Naive thymus-derived CD4-positive, alpha-beta T cell (primary cell): ENCODE measurements around the gene SACS. TPM values are rescaled to one million over a fixed set of nuclear protein-coding genes. Genes with fewer than 3 reads are reported as not detected.
"Not testable (repeated sequence)": the region's sequence is repeated elsewhere in the genome, so short reads cannot be mapped to it uniquely, and the experiment has no call there.

ENCODE experiments used
- ATAC-seq: fragments of 150-1000 bp; cut with Tn5 transposase; 2 replicates; pipeline ENCODE4 v1.10.0; 2021; ENCODE audit warnings: mild to moderate bottlenecking, moderate library complexity
- CTCF ChIA-PET: fragments of 350-600 bp; sonication (Branson Sonifier 250); formaldehyde crosslinking; loops from one replicate; lab custom pipeline; 2021; ENCODE audit warnings: antibody characterized with exemption; lab: Charles Lee
- POLR2A ChIA-PET: fragments of 350-600 bp; sonication (Branson Sonifier 250); formaldehyde crosslinking; loops from one replicate; lab custom pipeline; 2021; ENCODE audit warnings: antibody characterized with exemption, inconsistent platforms; lab: Charles Lee
- DNase-seq, 9 donors: peaks; one replicate each; pipeline versions ENCODE4 v3.0.0 to v3.0.0-alpha.2; 2020 to 2022; ENCODE audit warnings: mixed read lengths in 1 of 9
- H3K27ac ChIP-seq: one replicate; pipeline ENCODE4 v1.7.0; 2013; ENCODE audit warnings: mild to moderate bottlenecking, low read depth, low read length, moderate library complexity
- H3K27me3 ChIP-seq, 2 donors: one replicate each; pipeline ENCODE4 v1.7.0; 2013; ENCODE audit warnings: low read length in 2 of 2, mild to moderate bottlenecking in 2 of 2, moderate library complexity in 2 of 2; ENCODE audit not compliant: control insufficient read depth in 2 of 2, insufficient read depth in 2 of 2
- H3K36me3 ChIP-seq, 3 experiments: 1 replicate in 2 of 3; 2 replicates in 1 of 3; pipeline ENCODE4 v1.7.0; 2013; ENCODE audit warnings: low read length in 3 of 3, mild to moderate bottlenecking in 3 of 3, moderate library complexity in 1 of 3; ENCODE audit not compliant: insufficient read depth in 3 of 3, control insufficient read depth in 2 of 3
- H3K4me1 ChIP-seq, 2 donors: one replicate each; pipeline ENCODE4 v1.7.0; 2013; ENCODE audit warnings: low read length in 2 of 2, mild to moderate bottlenecking in 2 of 2, moderate library complexity in 1 of 2; ENCODE audit not compliant: control insufficient read depth in 2 of 2, insufficient read depth in 2 of 2
- H3K4me3 ChIP-seq: 2 replicates; pipeline ENCODE4 v1.7.0; 2013; ENCODE audit warnings: mild to moderate bottlenecking, low read length
- H3K9me3 ChIP-seq, 3 experiments: 1 replicate in 2 of 3; 2 replicates in 1 of 3; pipeline ENCODE4 v1.7.0; 2013; ENCODE audit warnings: low read length in 3 of 3; ENCODE audit not compliant: control insufficient read depth in 2 of 3
- H3K27ac Mint-ChIP-seq, 9 donors: one replicate each; pipeline ENCODE4 v1.8.0; 2020 to 2022; ENCODE audit warnings: mixed read lengths in 9 of 9, mild to moderate bottlenecking in 8 of 9, moderate library complexity in 5 of 9, inconsistent platforms in 2 of 9
- H3K27me3 Mint-ChIP-seq, 5 donors: one replicate each; pipeline ENCODE4 v1.8.0; 2021 to 2022; ENCODE audit warnings: mixed read lengths in 5 of 5, mild to moderate bottlenecking in 1 of 5
- H3K36me3 Mint-ChIP-seq, 5 donors: one replicate each; pipeline ENCODE4 v1.8.0; 2020 to 2022; ENCODE audit warnings: mixed read lengths in 5 of 5, mild to moderate bottlenecking in 3 of 5, inconsistent platforms in 1 of 5
- H3K4me1 Mint-ChIP-seq, 7 donors: one replicate each; pipeline ENCODE4 v1.8.0; 2020 to 2022; ENCODE audit warnings: mixed read lengths in 7 of 7, mild to moderate bottlenecking in 3 of 7, inconsistent platforms in 1 of 7
- H3K4me3 Mint-ChIP-seq, 10 donors: one replicate each; pipeline ENCODE4 v1.8.0; 2020 to 2022; ENCODE audit warnings: mild to moderate bottlenecking in 10 of 10, mixed read lengths in 10 of 10, moderate library complexity in 6 of 10, inconsistent platforms in 2 of 10
- H3K9me3 Mint-ChIP-seq, 11 donors: one replicate each; pipeline ENCODE4 v1.8.0; 2020 to 2022; ENCODE audit warnings: mixed read lengths in 11 of 11, mild to moderate bottlenecking in 4 of 11, inconsistent platforms in 1 of 11, moderate library complexity in 1 of 11
- intact Hi-C, 2 donors: fragments of 100-400 bp; cut with micrococcal nuclease; formaldehyde crosslinking; loops; one replicate each; pipeline ENCODE4 v1.15.1; 2023
- polyA plus RNA-seq, 2 donors: library from polyadenylated mRNA; unstranded; fragments of 300-500 nt; fragmentation: Illumina TruSeq; gene quantifications; one replicate each; pipeline ENCODE4 v1.2.3, GENCODE V29; 2021
- total RNA-seq, 6 experiments: library from RNA in 5 of 6; stranded (reverse) in 5 of 6; gene quantifications; 1 replicate in 5 of 6; 2 replicates in 1 of 6; pipeline ENCODE4 v1.2.3 and lab custom pipeline; 2021 to 2026

SACS gene
- total and polyA plus RNA-seq, 7 experiments from 2014 or later: 3.7 to 31.7 (median 13.3) TPM

- ATAC-seq (no peak), DNase-seq (no peak)
- H3K36me3 Mint-ChIP-seq: no peaks in the 10 kb centered on the region
- H3K4me3 Mint-ChIP-seq: no peak overlapping the region
- no peak overlapping the region for H3K27ac Mint-ChIP-seq
- Histone ChIP-seq H3K27ac (no peak overlapping the region), H3K4me1 (no peaks in the 10 kb centered on the region), H3K36me3 (no peaks in the 10 kb centered on the region), H3K9me3 (no peaks in the 10 kb centered on the region), H3K4me3 (no peak overlapping the region), H3K27me3 (no peaks in the 10 kb centered on the region)
- H3K4me1 Mint-ChIP-seq: no peaks in the 10 kb centered on the region
- H3K27me3 Mint-ChIP-seq: peaks cover 0 to 5% (median 0%) of the 10 kb centered on the region in 5 donors
- intact Hi-C loops: no loop called here
- CTCF ChIA-PET: no interaction called here
- POLR2A ChIA-PET: no interaction called here
- no peaks in the 10 kb centered on the region for H3K9me3 Mint-ChIP-seq
Observed at GRCh38 chr13:23418776-23419683, 14.5 kb downstream of the SACS start.

DNA sequence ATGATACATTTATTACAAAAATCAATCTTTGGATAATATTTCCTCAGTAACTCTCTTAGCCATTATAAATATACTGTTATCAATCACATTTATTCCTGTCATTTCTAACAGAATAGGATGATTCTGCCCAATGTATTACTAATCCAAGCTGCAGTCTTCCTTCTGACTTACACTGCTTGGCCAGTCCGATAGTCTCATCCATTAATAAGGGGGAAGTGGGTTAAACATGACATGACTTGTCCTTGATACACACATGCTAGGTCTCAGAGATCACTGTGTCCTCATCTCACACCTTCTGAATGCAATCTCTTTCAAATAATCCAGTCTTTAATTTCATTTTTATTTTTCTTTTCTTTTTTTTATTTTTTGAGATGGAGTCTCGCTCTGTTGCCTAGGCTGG, 18.8 kb downstream of the SACS start:
- Mint-ChIP-seq H3K9me3 (no peaks in the 10 kb centered on the region), H3K27me3 (peaks cover 4 to 16% (median 6%) of the 10 kb centered on the region in 5 donors), H3K4me1 (no peaks in the 10 kb centered on the region), H3K36me3 (no peaks in the 10 kb centered on the region), H3K4me3 (no peak overlapping the region), H3K27ac (no peak overlapping the region)
- Histone ChIP-seq H3K27me3 (no peaks in the 10 kb centered on the region), H3K4me1 (no peaks in the 10 kb centered on the region), H3K36me3 (no peaks in the 10 kb centered on the region), H3K4me3 (no peak overlapping the region), H3K9me3 (no peaks in the 10 kb centered on the region), H3K27ac (no peak overlapping the region)
- intact Hi-C loops: no loop called here
- POLR2A ChIA-PET: no interaction called here
- ATAC-seq (no peak), DNase-seq (no peak)
- CTCF ChIA-PET: no interaction called here

DNA sequence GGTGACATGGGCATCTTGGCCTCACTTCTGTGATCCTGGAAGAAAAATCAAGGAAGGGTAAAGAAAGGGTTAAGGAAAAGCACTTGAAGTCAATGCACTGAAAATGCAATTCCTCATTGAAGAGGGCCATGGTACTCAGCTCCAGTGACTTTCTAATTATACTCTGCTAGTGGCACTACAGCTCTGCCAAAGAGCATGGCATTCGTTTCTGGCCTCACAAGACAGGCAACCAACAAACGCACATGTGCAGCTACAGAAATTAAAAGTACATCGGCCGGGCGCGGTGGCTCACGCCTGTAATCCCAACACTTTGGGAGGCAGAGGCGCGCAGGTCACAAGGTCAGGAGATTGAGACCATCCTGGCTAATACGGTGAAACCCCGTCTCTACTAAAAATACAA, 21.8 kb downstream of the SACS start:
- Histone ChIP-seq H3K27me3 (no peaks in the 10 kb centered on the region), H3K4me3 (no peak overlapping the region), H3K27ac (no peak overlapping the region), H3K4me1 (no peaks in the 10 kb centered on the region), H3K9me3 (no peaks in the 10 kb centered on the region), H3K36me3 (no peaks in the 10 kb centered on the region)
- Mint-ChIP-seq H3K36me3 (no peaks in the 10 kb centered on the region), H3K9me3 (peaks cover 0 to 2% (median 0%) of the 10 kb centered on the region in 11 donors), H3K27ac (no peak overlapping the region), H3K4me3 (no peak overlapping the region), H3K27me3 (peaks cover 4 to 17% (median 6%) of the 10 kb centered on the region in 5 donors), H3K4me1 (peaks cover 0 to 3% (median 0%) of the 10 kb centered on the region in 7 donors)
- intact Hi-C loops: no loop called here
- no peak for DNase-seq
- ChIA-PET POLR2A (no interaction called here), CTCF (interaction anchor here (0.6 kb wide), 1 partner anchor 1631 kb away, joined by 3 read pairs; no protein-coding TSS in a partner anchor)
- ATAC-seq: no peak

GRCh38 chr13:23411220-23411619, 22.3 kb downstream of the SACS start:
- Histone ChIP-seq H3K4me3 (no peak overlapping the region), H3K27me3 (no peaks in the 10 kb centered on the region), H3K9me3 (no peaks in the 10 kb centered on the region), H3K36me3 (no peaks in the 10 kb centered on the region), H3K4me1 (no peaks in the 10 kb centered on the region), H3K27ac (no peak overlapping the region)
- Mint-ChIP-seq H3K27me3 (peaks cover 4 to 16% (median 6%) of the 10 kb centered on the region in 5 donors), H3K4me1 (peaks cover 0 to 4% (median 0%) of the 10 kb centered on the region in 7 donors), H3K9me3 (peaks cover 0 to 3% (median 0%) of the 10 kb centered on the region in 11 donors), H3K36me3 (no peaks in the 10 kb centered on the region), H3K27ac (no peak overlapping the region), H3K4me3 (no peak overlapping the region)
- ChIA-PET CTCF (no interaction called here), POLR2A (no interaction called here)
- DNase-seq (no peak), ATAC-seq (no peak)
- intact Hi-C loops: no loop called here

- no peak for ATAC-seq
- Histone ChIP-seq H3K36me3 (no peaks in the 10 kb centered on the region), H3K27me3 (no peaks in the 10 kb centered on the region), H3K4me1 (no peaks in the 10 kb centered on the region), H3K4me3 (no peak overlapping the region), H3K27ac (no peak overlapping the region), H3K9me3 (no peaks in the 10 kb centered on the region)
- intact Hi-C loops: loop anchor here in 1 of 2 donors (5.0 kb wide), 1 partner anchor 59 kb away; no protein-coding TSS in a partner anchor
- no peak for DNase-seq
- peaks cover 0 to 8% (median 0%) of the 10 kb centered on the region in 11 donors for H3K9me3 Mint-ChIP-seq
- no peaks in the 10 kb centered on the region for H3K36me3 Mint-ChIP-seq
- H3K4me3 Mint-ChIP-seq: no peak overlapping the region
- CTCF ChIA-PET: interaction anchor here (1.1 kb wide), 1 partner anchor 469 kb away, joined by 3 read pairs; no protein-coding TSS in a partner anchor
- H3K27me3 Mint-ChIP-seq: peaks cover 2 to 27% (median 18%) of the 10 kb centered on the region in 5 donors
- POLR2A ChIA-PET: no interaction called here
- H3K27ac Mint-ChIP-seq: no peak overlapping the region
- H3K4me1 Mint-ChIP-seq: peaks cover 0 to 4% (median 0%) of the 10 kb centered on the region in 7 donors
Observed at GRCh38 chr13:23408026-23408425, 25.5 kb downstream of the SACS start.

- POLR2A ChIA-PET, H3K4me3 ChIP-seq, H3K4me1 Mint-ChIP-seq, H3K27me3 ChIP-seq, H3K27ac ChIP-seq, H3K4me3 Mint-ChIP-seq, H3K36me3 Mint-ChIP-seq, H3K9me3 ChIP-seq, H3K36me3 ChIP-seq, H3K4me1 ChIP-seq, intact Hi-C loops, H3K27ac Mint-ChIP-seq, ATAC-seq, DNase-seq, CTCF ChIA-PET: not testable (repeated sequence)
- Mint-ChIP-seq H3K27me3 (peaks cover 0 to 23% (median 18%) of the 10 kb centered on the region in 5 donors), H3K9me3 (peaks cover 10 to 21% (median 12%) of the 10 kb centered on the region in 11 donors)
Observed at GRCh38 chr13:23401156-23401555, 32.3 kb downstream of the SACS start.
